Measurements from ENCODE around the gene RXRA. TPM values are rescaled to one million over a fixed set of nuclear protein-coding genes. Genes with fewer than 3 reads are reported as not detected.

Gene RXRA
- total and polyA plus RNA-seq, 5 donors from 2014 or later = 0.29 to 13.6 (median 1.4) TPM

GRCh38 chr9:134396825-134397224 lies 70.6 kb downstream of the RXRA start:
- peaks cover 0 to 6% (median 2%) of the 10 kb centered on the region in 7 donors for H3K9me3 Mint-ChIP-seq

GRCh38 chr9:134398756-134399155 lies 72.5 kb downstream of the RXRA start:
- no peak overlapping the region for H3K27ac ChIP-seq (ENCODE audit: insufficient read depth, low read length, poor library complexity, severe bottlenecking)
- no peaks in the 10 kb centered on the region for H3K36me3 ChIP-seq (ENCODE audit: control insufficient read depth, insufficient read depth, low read length)
- H3K4me1 Mint-ChIP-seq = peaks cover 0 to 46% (median 14%) of the 10 kb centered on the region in 4 donors
- no peaks in the 10 kb centered on the region for H3K27me3 ChIP-seq (ENCODE audit: control insufficient read depth, insufficient read depth, low read length)
- H3K36me3 Mint-ChIP-seq = no peaks in the 10 kb centered on the region
- no peak for ATAC-seq (ENCODE audit: low read depth in 2 of 2)
- H3K4me3 Mint-ChIP-seq = no peak overlapping the region
- DNase-seq = no peak
- H3K9me3 Mint-ChIP-seq = peaks cover 0 to 6% (median 1%) of the 10 kb centered on the region in 7 donors
- H3K27ac Mint-ChIP-seq = peak overlapping the region in 1 of 3 donors; percentile 59
- H3K4me1 ChIP-seq (ENCODE audit: control insufficient read depth, insufficient read depth, low read length, poor library complexity, severe bottlenecking) = peaks cover 47% of the 10 kb centered on the region
- peaks cover 0 to 7% of the 10 kb centered on the region in 2 experiments for H3K9me3 ChIP-seq (ENCODE audit: control insufficient read depth in 2 of 2, low read length in 2 of 2)
- H3K4me3 ChIP-seq (ENCODE audit: low read depth, low read length) = no peak overlapping the region
- no peaks in the 10 kb centered on the region for H3K27me3 Mint-ChIP-seq

More at GRCh38 chr9:134396825-134397224, 70.6 kb downstream of the RXRA start:
- H3K27me3 ChIP-seq (ENCODE audit: control insufficient read depth, insufficient read depth, low read length) = no peaks in the 10 kb centered on the region
- Mint-ChIP-seq H3K4me1 (peaks cover 0 to 56% (median 23%) of the 10 kb centered on the region in 4 donors), H3K4me3 (peak overlapping the region; percentile 78 to 90 (median 86)), H3K27ac (peak overlapping the region; percentile 81 to 98 (median 95)), H3K27me3 (no peaks in the 10 kb centered on the region), H3K36me3 (no peaks in the 10 kb centered on the region)
- peak overlapping the region; percentile 62 for H3K4me3 ChIP-seq (ENCODE audit: low read depth, low read length)
- DNase-seq (peak; percentile 46 to 79 (median 49)), ATAC-seq (ENCODE audit: low read depth in 2 of 2) (peak; percentile 34 to 54)
- H3K4me1 ChIP-seq (ENCODE audit: control insufficient read depth, insufficient read depth, low read length, poor library complexity, severe bottlenecking) = peaks cover 60% of the 10 kb centered on the region
- H3K36me3 ChIP-seq (ENCODE audit: control insufficient read depth, insufficient read depth, low read length) = no peaks in the 10 kb centered on the region
- peak overlapping the region; percentile 98 for H3K27ac ChIP-seq (ENCODE audit: insufficient read depth, low read length, poor library complexity, severe bottlenecking)
- H3K9me3 ChIP-seq (ENCODE audit: control insufficient read depth in 2 of 2, low read length in 2 of 2) = peaks cover 0 to 7% of the 10 kb centered on the region in 2 experiments

- peaks cover 53% of the 10 kb centered on the region for H3K4me1 ChIP-seq (ENCODE audit: control insufficient read depth, insufficient read depth, low read length, poor library complexity, severe bottlenecking)
- peak overlapping the region in 1 of 4 donors; percentile 63 for H3K4me3 Mint-ChIP-seq
- peak in 1 of 3 donors; percentile 35 for DNase-seq
These were observed 73.3 kb downstream of the RXRA start for GRCh38 chr9:134399435-134400056.

GRCh38 chr9:134400283-134400682 lies 74.0 kb downstream of the RXRA start:
- H3K4me3 ChIP-seq (ENCODE audit: low read depth, low read length) = no peak overlapping the region
- no peaks in the 10 kb centered on the region for H3K27me3 Mint-ChIP-seq
- H3K4me1 Mint-ChIP-seq = peaks cover 0 to 51% (median 12%) of the 10 kb centered on the region in 4 donors
- peaks cover 0 to 7% of the 10 kb centered on the region in 2 experiments for H3K9me3 ChIP-seq (ENCODE audit: control insufficient read depth in 2 of 2, low read length in 2 of 2)
- H3K27ac ChIP-seq (ENCODE audit: insufficient read depth, low read length, poor library complexity, severe bottlenecking) = no peak overlapping the region
- H3K36me3 ChIP-seq (ENCODE audit: control insufficient read depth, insufficient read depth, low read length) = no peaks in the 10 kb centered on the region
- H3K9me3 Mint-ChIP-seq = peaks cover 0 to 2% (median 0%) of the 10 kb centered on the region in 7 donors
- DNase-seq = no peak
- H3K4me3 Mint-ChIP-seq = peak overlapping the region in 1 of 4 donors; percentile 63
- no peak overlapping the region for H3K27ac Mint-ChIP-seq
- H3K27me3 ChIP-seq (ENCODE audit: control insufficient read depth, insufficient read depth, low read length) = no peaks in the 10 kb centered on the region
- H3K4me1 ChIP-seq (ENCODE audit: control insufficient read depth, insufficient read depth, low read length, poor library complexity, severe bottlenecking) = peaks cover 54% of the 10 kb centered on the region
- no peak for ATAC-seq (ENCODE audit: low read depth in 2 of 2)
- H3K36me3 Mint-ChIP-seq = no peaks in the 10 kb centered on the region

More at GRCh38 chr9:134399435-134400056, 73.3 kb downstream of the RXRA start:
- no peaks in the 10 kb centered on the region for H3K27me3 Mint-ChIP-seq
- ATAC-seq (ENCODE audit: low read depth in 2 of 2) = no peak
- H3K27ac Mint-ChIP-seq = no peak overlapping the region
- no peak overlapping the region for H3K27ac ChIP-seq (ENCODE audit: insufficient read depth, low read length, poor library complexity, severe bottlenecking)
- no peaks in the 10 kb centered on the region for H3K36me3 Mint-ChIP-seq
- no peaks in the 10 kb centered on the region for H3K27me3 ChIP-seq (ENCODE audit: control insufficient read depth, insufficient read depth, low read length)
- no peak overlapping the region for H3K4me3 ChIP-seq (ENCODE audit: low read depth, low read length)
- peaks cover 0 to 48% (median 12%) of the 10 kb centered on the region in 4 donors for H3K4me1 Mint-ChIP-seq
- H3K9me3 Mint-ChIP-seq = peaks cover 0 to 2% (median 0%) of the 10 kb centered on the region in 7 donors
- H3K9me3 ChIP-seq (ENCODE audit: control insufficient read depth in 2 of 2, low read length in 2 of 2) = peaks cover 0 to 7% of the 10 kb centered on the region in 2 experiments
- H3K36me3 ChIP-seq (ENCODE audit: control insufficient read depth, insufficient read depth, low read length) = no peaks in the 10 kb centered on the region

DNA sequence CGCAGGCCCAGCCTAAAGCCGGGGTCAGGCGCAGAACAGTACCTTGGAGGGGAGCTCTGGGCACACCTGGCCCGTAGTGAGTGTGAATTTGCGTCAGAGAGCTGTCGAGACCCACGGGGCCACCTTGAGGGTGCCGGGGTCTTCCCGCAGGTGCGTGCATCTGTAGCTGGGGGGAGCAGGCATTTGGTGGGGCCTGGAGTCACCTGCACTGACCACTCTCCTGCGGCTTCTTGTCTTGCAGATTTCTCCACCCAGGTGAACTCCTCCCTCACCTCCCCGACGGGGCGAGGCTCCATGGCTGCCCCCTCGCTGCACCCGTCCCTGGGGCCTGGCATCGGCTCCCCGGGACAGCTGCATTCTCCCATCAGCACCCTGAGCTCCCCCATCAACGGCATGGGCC lies 75.1 kb downstream of the RXRA start:
- Histone ChIP-seq H3K27me3 (ENCODE audit: control insufficient read depth, insufficient read depth, low read length) (no peaks in the 10 kb centered on the region), H3K4me1 (ENCODE audit: control insufficient read depth, insufficient read depth, low read length, poor library complexity, severe bottlenecking) (peaks cover 54% of the 10 kb centered on the region), H3K36me3 (ENCODE audit: control insufficient read depth, insufficient read depth, low read length) (no peaks in the 10 kb centered on the region), H3K9me3 (ENCODE audit: control insufficient read depth in 2 of 2, low read length in 2 of 2) (peaks cover 0 to 7% of the 10 kb centered on the region in 2 experiments), H3K4me3 (ENCODE audit: low read depth, low read length) (no peak overlapping the region), H3K27ac (ENCODE audit: insufficient read depth, low read length, poor library complexity, severe bottlenecking) (no peak overlapping the region)
- DNase-seq = no peak
- Mint-ChIP-seq H3K9me3 (peaks cover 0 to 2% (median 0%) of the 10 kb centered on the region in 7 donors), H3K36me3 (no peaks in the 10 kb centered on the region), H3K27me3 (peaks cover 4% of the 10 kb centered on the region), H3K4me1 (peaks cover 0 to 49% (median 17%) of the 10 kb centered on the region in 4 donors), H3K4me3 (no peak overlapping the region), H3K27ac (no peak overlapping the region)
- no peak for ATAC-seq (ENCODE audit: low read depth in 2 of 2)

DNA sequence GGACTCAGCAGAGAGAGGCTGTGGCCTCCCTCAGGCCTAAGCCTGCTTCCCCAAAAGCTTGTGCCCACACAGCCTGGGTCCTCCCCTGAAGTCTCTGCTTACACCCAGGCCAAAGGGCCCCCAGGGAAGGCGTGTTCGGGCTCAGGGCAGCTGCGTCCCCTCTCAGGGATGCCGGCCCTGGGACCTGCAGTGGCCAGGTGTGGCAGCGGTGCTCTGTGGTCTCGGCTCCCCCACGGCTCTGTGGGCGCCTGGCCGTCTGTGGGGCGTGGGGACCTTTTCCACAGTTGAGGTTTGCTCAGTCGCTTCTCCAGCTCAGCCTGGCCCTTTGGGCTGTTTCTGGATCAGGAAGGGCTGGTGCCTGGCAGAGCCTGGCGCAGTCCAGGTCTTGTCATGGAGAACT lies 75.9 kb downstream of the RXRA start:
- no peak for ATAC-seq (ENCODE audit: low read depth in 2 of 2)
- H3K27ac ChIP-seq (ENCODE audit: insufficient read depth, low read length, poor library complexity, severe bottlenecking) = no peak overlapping the region

GRCh38 chr9:134403292-134403681 lies 77.0 kb downstream of the RXRA start:
- no peaks in the 10 kb centered on the region for H3K9me3 Mint-ChIP-seq

More for the DNA sequence above, 75.9 kb downstream of the RXRA start:
- Mint-ChIP-seq H3K27ac (no peak overlapping the region), H3K9me3 (no peaks in the 10 kb centered on the region), H3K4me3 (no peak overlapping the region), H3K36me3 (no peaks in the 10 kb centered on the region), H3K4me1 (peaks cover 0 to 48% (median 13%) of the 10 kb centered on the region in 4 donors), H3K27me3 (peaks cover 4% of the 10 kb centered on the region)
- H3K9me3 ChIP-seq (ENCODE audit: control insufficient read depth in 2 of 2, low read length in 2 of 2) = peaks cover 0 to 7% of the 10 kb centered on the region in 2 experiments
- H3K36me3 ChIP-seq (ENCODE audit: control insufficient read depth, insufficient read depth, low read length) = no peaks in the 10 kb centered on the region
- no peak overlapping the region for H3K4me3 ChIP-seq (ENCODE audit: low read depth, low read length)
- H3K27me3 ChIP-seq (ENCODE audit: control insufficient read depth, insufficient read depth, low read length) = no peaks in the 10 kb centered on the region
- DNase-seq = no peak
- H3K4me1 ChIP-seq (ENCODE audit: control insufficient read depth, insufficient read depth, low read length, poor library complexity, severe bottlenecking) = peaks cover 54% of the 10 kb centered on the region

More at GRCh38 chr9:134403292-134403681, 77.0 kb downstream of the RXRA start:
- H3K36me3 Mint-ChIP-seq = no peaks in the 10 kb centered on the region
- H3K27me3 Mint-ChIP-seq = peaks cover 4% of the 10 kb centered on the region
- H3K9me3 ChIP-seq (ENCODE audit: control insufficient read depth in 2 of 2, low read length in 2 of 2) = peaks cover 0 to 7% of the 10 kb centered on the region in 2 experiments
- H3K4me3 ChIP-seq (ENCODE audit: low read depth, low read length) = no peak overlapping the region
- H3K27ac Mint-ChIP-seq = peak overlapping the region in 2 of 3 donors; percentile 60 to 89
- no peaks in the 10 kb centered on the region for H3K27me3 ChIP-seq (ENCODE audit: control insufficient read depth, insufficient read depth, low read length)
- peak overlapping the region in 1 of 4 donors; percentile 16 for H3K4me3 Mint-ChIP-seq
- H3K4me1 Mint-ChIP-seq = peaks cover 0 to 46% (median 11%) of the 10 kb centered on the region in 4 donors
- H3K4me1 ChIP-seq (ENCODE audit: control insufficient read depth, insufficient read depth, low read length, poor library complexity, severe bottlenecking) = peaks cover 57% of the 10 kb centered on the region
- H3K36me3 ChIP-seq (ENCODE audit: control insufficient read depth, insufficient read depth, low read length) = no peaks in the 10 kb centered on the region
- ATAC-seq (ENCODE audit: low read depth in 2 of 2) (no peak), DNase-seq (no peak)
- no peak overlapping the region for H3K27ac ChIP-seq (ENCODE audit: insufficient read depth, low read length, poor library complexity, severe bottlenecking)

All from CD4-positive, CD25-positive, alpha-beta regulatory T cell (primary cell).